K562 (cell line): ENCODE measurements around the gene PACRG. TPM values are rescaled to one million over a fixed set of nuclear protein-coding genes. Genes with fewer than 3 reads are reported as not detected.
A peak's percentile ranks its signal among the peaks of the same experiment; 100 is the strongest.

Experiments
- ATAC-seq: fragments of 200-7000 bp; cut with Tn5 transposase; 3 replicates; pipeline ENCODE4 v1.9.1; 2020; ENCODE audit warnings: moderate library complexity
- BruUV-seq: library from RNA; stranded (reverse); fragments of 400-500 nt; replicated peaks from 2 replicates; lab custom pipeline; 2021; lab: Mats Ljungman, UMichigan
- CTCF ChIA-PET: fragments of 300-600 bp; formaldehyde crosslinking; extraction: SDS; loops from one replicate; lab custom pipeline; 2021; ENCODE audit warnings: low intra/inter-chr PET ratio; lab: Yijun Ruan, JAX
- POLR2A ChIA-PET: fragments of 300-600, 350-650 bp; sonication (Branson Sonifier 250); formaldehyde crosslinking; extraction: SDS; loops from one replicate; lab custom pipeline; 2021; ENCODE audit warnings: antibody characterized with exemption, inconsistent platforms; lab: Yijun Ruan, JAX
- DNase-seq, 4 experiments: peaks; one replicate each; pipeline versions ENCODE4 v3.0.0 to v3.0.0-alpha.2; 2011 to 2018; ENCODE audit warnings: low spot score in 3 of 4, mixed read lengths in 3 of 4; ENCODE audit errors: extremely low read depth in 1 of 4
- FAIRE-seq: peaks from 2 replicates; lab custom pipeline; 2011; peaks lifted over from hg19 to GRCh38; lab: Jason Lieb, UNC
- H2AFZ ChIP-seq: 2 replicates; pipeline ENCODE4 v1.6.0; 2011; ENCODE audit warnings: low read depth, low read length, control low read depth, inconsistent platforms
- H3K27ac ChIP-seq: fragments of 200-600 bp; 3 replicates; pipeline ENCODE4 v1.8.0; 2011; ENCODE audit warnings: low read depth, mild to moderate bottlenecking, control low read depth, inconsistent platforms, low read length, moderate library complexity, mixed read lengths; ENCODE audit errors: extremely low read depth
- H3K27me3 ChIP-seq, 2 experiments: fragments of 300-600 bp in 1 of 2; 2 replicates in 1 of 2; 3 replicates in 1 of 2; pipeline versions ENCODE4 v1.6.0 to v1.8.0; 2011; ENCODE audit warnings: inconsistent platforms in 2 of 2, low read length in 2 of 2, mild to moderate bottlenecking in 1 of 2, mixed read lengths in 1 of 2, moderate library complexity in 1 of 2; ENCODE audit not compliant: control insufficient read depth in 2 of 2, insufficient read depth in 2 of 2
- H3K36me3 ChIP-seq: fragments of 300-600 bp; 3 replicates; pipeline ENCODE4 v1.8.0; 2011; ENCODE audit warnings: mild to moderate bottlenecking, low read length, inconsistent platforms; ENCODE audit not compliant: control insufficient read depth, insufficient read depth
- H3K4me1 ChIP-seq, 2 experiments: fragments of 200-600 bp in 1 of 2; replicated peaks in 1 of 2; 2 replicates in 1 of 2; 3 replicates in 1 of 2; pipeline versions ENCODE4 v1.5.1 to v1.8.0; 2011; ENCODE audit warnings: inconsistent platforms in 2 of 2, low read length in 2 of 2, mild to moderate bottlenecking in 1 of 2, mixed read lengths in 1 of 2, moderate library complexity in 1 of 2; ENCODE audit not compliant: control insufficient read depth in 2 of 2, insufficient read depth in 2 of 2
- H3K4me2 ChIP-seq: 2 replicates; pipeline ENCODE4 v1.6.1; 2011; ENCODE audit warnings: low read length, control low read depth, inconsistent platforms, mixed read lengths; ENCODE audit not compliant: insufficient read depth
- H3K4me3 ChIP-seq: fragments of 200-600 bp; sonication (generic), shearing (Covaris generic); 2 replicates; pipeline ENCODE4 v1.5.1; 2016; ENCODE audit warnings: control low read depth, inconsistent platforms
- H3K79me2 ChIP-seq: fragments of 200-600 bp; 3 replicates; pipeline ENCODE4 v1.8.0; 2011; ENCODE audit warnings: low read length, inconsistent platforms; ENCODE audit not compliant: control insufficient read depth, insufficient read depth
- H3K9ac ChIP-seq, 2 experiments: 2 replicates each; pipeline versions ENCODE4 v1.6.0 to v1.6.1; 2011; ENCODE audit warnings: low read depth in 2 of 2, low read length in 2 of 2, control low read depth in 1 of 2, inconsistent platforms in 1 of 2, mild to moderate bottlenecking in 1 of 2, mixed read lengths in 1 of 2; ENCODE audit not compliant: insufficient read depth in 1 of 2
- H3K9me1 ChIP-seq: one replicate; pipeline ENCODE4 v1.6.0; 2011; ENCODE audit warnings: inconsistent platforms, mild to moderate bottlenecking, low read length, moderate library complexity; ENCODE audit not compliant: control insufficient read depth, insufficient read depth
- H3K9me3 ChIP-seq: replicated peaks from 2 replicates; pipeline ENCODE4 v1.5.1; 2011; ENCODE audit warnings: low read depth, low read length, inconsistent platforms; ENCODE audit not compliant: control insufficient read depth, insufficient read depth
- H4K20me1 ChIP-seq: replicated peaks from 2 replicates; pipeline ENCODE4 v1.6.1; 2011; ENCODE audit warnings: low read length, inconsistent platforms, mixed read lengths; ENCODE audit not compliant: control insufficient read depth, insufficient read depth
- CEBPG ChIP-seq, 3 experiments: fragments of 200-800 bp in 1 of 3; sonication (Bioruptor generic) in 1 of 3; sonication (generic) in 1 of 3; formaldehyde crosslinking in 1 of 3; IDR thresholded peaks in 2 of 3; conservative IDR thresholded peaks in 1 of 3; 2 replicates each; pipeline versions ENCODE4 v1.6.1 to v1.8.0; 2016 to 2022; ENCODE audit warnings: missing compliant biosample characterization in 2 of 3, missing genetic modification characterization in 2 of 3, mild to moderate bottlenecking in 1 of 3, missing genetic modification reagents in 1 of 3
- GTF2B ChIP-seq: IDR thresholded peaks from 2 replicates; pipeline ENCODE4 v1.6.1; 2011; ENCODE audit not compliant: insufficient read length; ENCODE audit errors: extremely low read depth
- SP1 ChIP-seq: sonication (generic); formaldehyde crosslinking; IDR thresholded peaks from 2 replicates; pipeline ENCODE4 v1.8.1; 2022; ENCODE audit warnings: mild to moderate bottlenecking, missing genetic modification reagents
- U2AF1 ChIP-seq: fragments of 200-400 bp; formaldehyde crosslinking; optimal IDR thresholded peaks from 2 replicates; pipeline ENCODE3; 2017; ENCODE audit warnings: mild to moderate bottlenecking, low read depth, low read length, moderate library complexity
- WGBS: fragments of 100-300 bp; shearing (Covaris generic); methylation state at CpG from one replicate; pipeline ENCODE4 v1.1.6; 2016; ENCODE audit warnings: low coverage, mixed read lengths; ENCODE audit not compliant: insufficient coverage; ENCODE audit errors: missing lambda C conversion rate; 5-methylcytosine and 5-hydroxymethylcytosine counted together
- in situ Hi-C: fragments of 300-500 bp; cut with MboI; formaldehyde crosslinking; loops from 4 replicates; pipeline ENCODE4 v1.15.0; 2018; ENCODE audit warnings: inconsistent platforms, mixed read lengths
- intact Hi-C: fragments of 100-400 bp; cut with micrococcal nuclease; formaldehyde crosslinking; loops from 2 replicates; pipeline ENCODE4 v1.14.2; 2022
- polyA plus RNA-seq, 8 experiments: library from polyadenylated mRNA; depleted of rRNA in 4 of 8; stranded (reverse) in 5 of 8; unstranded in 3 of 8; fragments of >200 nt; fragmentation: Nextera tagmentation in 2 of 8; fragmentation: Illumina TruSeq in 1 of 8; extraction: Ambion mirVana in 2 of 8; extraction: Trizol in 1 of 8; gene quantifications; 2 replicates each; pipeline versions ENCODE4 v1.2.1 to v1.2.3, GENCODE V29; 2011 to 2014; ENCODE audit warnings: inconsistent platforms in 1 of 8, missing spikeins in 1 of 8
- total RNA-seq, 7 experiments: library from RNA; depleted of rRNA in 6 of 7; stranded (reverse); fragments of >200 nt in 6 of 7; fragmentation: Illumina TruSeq in 2 of 7; extraction: Trizol in 2 of 7; gene quantifications; 2 replicates each; pipeline versions ENCODE4 v1.2.1 to v1.2.3, GENCODE V29; 2011 to 2021; ENCODE audit warnings: low replicate concordance in 1 of 7

Gene PACRG
- total and polyA plus RNA-seq, 9 of the 15 experiments (the other 6 are each of a cell fraction or from before 2014, with no cell fraction given), result 0.04 TPM; not detected in 8

- no peaks in the 10 kb centered on the region for H3K9me3 ChIP-seq
- no peak for DNase-seq
- H3K79me2 ChIP-seq, result no peaks in the 10 kb centered on the region
- H3K27ac ChIP-seq, result no peak overlapping the region
- H4K20me1 ChIP-seq, result no peaks in the 10 kb centered on the region
- ATAC-seq, result no peak
- no TSS peak for BruUV-seq
- no peak overlapping the region for H3K4me2 ChIP-seq
- no peak overlapping the region for H3K9ac ChIP-seq
- H3K4me3 ChIP-seq, result no peak overlapping the region
- no peaks in the 10 kb centered on the region for H3K36me3 ChIP-seq
- no peak overlapping the region for H2AFZ ChIP-seq
- peaks cover 0 to 10% of the 10 kb centered on the region in 2 experiments; a peak in 2 of 5 replicates for H3K27me3 ChIP-seq
- peaks cover 0 to 5% of the 10 kb centered on the region in 2 experiments; a peak in 2 of 5 replicates for H3K4me1 ChIP-seq
- intact Hi-C loops, result no loop called here
- FAIRE-seq, result no peak
- in situ Hi-C loops, result no loop called here
- CTCF ChIA-PET, result no interaction called here
- no peak for TF ChIP-seq SP1 (CRISPR knock-in tag)
- no peak for TF ChIP-seq U2AF1
- no peak for TF ChIP-seq CEBPG (CRISPR knock-in tag; IDR thresholded peaks at IDR 0.05)
- peak; percentile 45 to 50; a peak in 2 of 4 replicates for TF ChIP-seq CEBPG (tag; conservative IDR thresholded peaks at IDR 0.05 in 1 of 2, IDR thresholded peaks at IDR 0.05 in 1 of 2)
- TF ChIP-seq GTF2B, result no peak
- H3K9me1 ChIP-seq, result no peaks in the 10 kb centered on the region
- WGBS, result 0% methylated on average over 3 of the region's 3 CpGs
- POLR2A ChIA-PET, result interaction anchor here (0.6 kb wide), 1 partner anchor 782 kb away, joined by 4 read pairs; no protein-coding TSS in a partner anchor
These were observed 448.3 kb downstream of the PACRG start for GRCh38 chr6:163176097-163176496.
